HG03558 (cell line): ENCODE data around the gene MYRIP.

Experiments used
- ATAC-seq: cut with Tn5 transposase; IDR thresholded peaks from one replicate; pipeline ENCODE4 v1.9.1; 2021; ENCODE audit warnings: moderate number of reproducible peaks; ENCODE audit not compliant: unreplicated experiment; ENCODE audit errors: extremely low read depth

Gene MYRIP

DNA sequence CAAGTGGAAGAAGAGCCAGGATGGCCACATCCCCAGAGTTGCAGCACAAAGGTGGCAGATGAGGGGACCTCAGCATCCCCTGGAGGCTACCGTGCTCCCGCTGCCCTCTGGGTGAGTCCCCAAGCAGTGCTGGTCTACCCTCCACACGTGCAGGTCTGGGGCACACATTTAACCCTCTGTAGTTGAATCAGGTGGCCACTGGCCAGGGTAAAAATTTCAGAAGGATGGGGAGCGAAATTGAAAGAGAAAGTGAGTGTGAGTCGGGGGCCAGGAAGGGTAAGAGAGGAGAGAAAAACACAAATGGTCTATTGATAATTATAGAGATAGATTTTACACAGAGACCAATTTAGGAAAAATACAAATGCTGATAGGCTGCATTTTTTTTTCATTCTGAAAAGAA, 360.6 kb downstream of the MYRIP start:
- peak; percentile 4 for ATAC-seq

DNA sequence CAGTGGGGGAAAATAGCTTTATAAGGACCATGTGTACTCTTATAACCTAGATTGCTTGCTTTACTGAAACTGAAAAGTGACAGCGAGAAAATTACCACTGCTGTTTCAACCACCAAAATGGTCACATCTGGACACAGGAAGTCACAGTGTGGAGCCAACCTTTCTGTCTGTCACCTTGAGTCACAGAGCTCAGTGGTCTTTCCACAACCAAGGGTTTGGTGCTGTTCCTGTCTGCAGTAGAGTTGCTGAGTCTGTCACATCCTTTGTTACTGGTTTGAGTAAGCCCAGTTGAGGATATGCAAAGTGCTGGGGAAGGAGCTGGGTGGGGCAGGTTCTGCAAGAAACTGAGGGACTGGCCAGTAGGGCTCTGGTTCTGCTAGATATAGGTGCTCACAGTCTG, 361.0 kb downstream of the MYRIP start:
- peak; percentile 85 for ATAC-seq

- no peak for ATAC-seq
These were observed 363.2 kb downstream of the MYRIP start for GRCh38 chr3:40172560-40172959.

- no peak for ATAC-seq
These were observed 363.9 kb downstream of the MYRIP start for GRCh38 chr3:40173227-40173721.

GRCh38 chr3:40178012-40178594, 368.7 kb downstream of the MYRIP start:
- ATAC-seq, result no peak

DNA sequence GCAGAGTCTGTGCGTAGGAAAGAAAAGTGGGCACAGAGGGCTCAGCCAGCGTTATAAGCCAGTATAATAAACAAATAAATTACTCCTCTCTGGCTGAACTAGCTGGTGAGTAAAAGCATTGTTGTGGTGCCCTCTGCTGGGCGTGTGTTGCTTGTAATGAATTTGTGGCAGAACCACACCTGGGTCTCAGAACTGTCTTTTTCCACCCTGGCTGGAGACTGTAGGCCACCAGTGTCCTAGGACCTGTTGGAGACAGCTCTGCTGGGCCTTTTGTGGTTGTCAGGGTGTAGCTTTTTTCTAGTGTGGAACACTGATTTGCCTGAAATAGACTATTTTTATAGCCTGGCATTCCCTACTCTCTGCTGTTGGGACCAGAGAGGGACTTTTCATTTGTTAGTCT, 369.6 kb downstream of the MYRIP start:
- ATAC-seq, result no peak

- no peak for ATAC-seq
These were observed 371.8 kb downstream of the MYRIP start for GRCh38 chr3:40181182-40181581.

- no peak for ATAC-seq
These were observed 375.8 kb downstream of the MYRIP start for GRCh38 chr3:40185029-40185695.

DNA sequence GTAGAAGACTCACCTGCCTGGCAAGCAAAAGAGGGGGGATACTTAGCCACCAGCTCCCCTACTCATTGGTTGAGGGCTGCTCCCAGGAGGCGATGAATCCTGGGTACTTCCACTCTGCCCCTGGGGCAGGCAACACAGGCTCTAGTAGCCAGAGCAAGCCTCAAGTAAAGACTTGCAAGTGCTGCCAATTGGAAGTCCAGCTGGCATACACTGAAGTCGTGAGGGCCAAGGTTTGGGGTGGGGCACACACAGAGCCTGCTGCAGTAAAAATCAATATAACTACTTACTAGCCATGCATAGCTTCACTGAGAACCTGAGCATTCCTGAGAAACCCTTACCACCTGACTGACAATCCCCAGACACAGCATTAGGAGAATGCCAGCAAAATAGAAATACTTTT, 377.1 kb downstream of the MYRIP start:
- no peak for ATAC-seq

GRCh38 chr3:40187945-40188344, 378.5 kb downstream of the MYRIP start:
- ATAC-seq, result peak; percentile 53

- ATAC-seq, result no peak
These were observed 379.7 kb downstream of the MYRIP start for GRCh38 chr3:40189118-40189517.

- no peak for ATAC-seq
These were observed 380.6 kb downstream of the MYRIP start for GRCh38 chr3:40190056-40190455.

GRCh38 chr3:40191251-40191650, 381.8 kb downstream of the MYRIP start:
- ATAC-seq, result no peak

- no peak for ATAC-seq
These were observed 382.5 kb downstream of the MYRIP start for GRCh38 chr3:40191850-40192448.

GRCh38 chr3:40192628-40193027, 383.2 kb downstream of the MYRIP start:
- no peak for ATAC-seq

DNA sequence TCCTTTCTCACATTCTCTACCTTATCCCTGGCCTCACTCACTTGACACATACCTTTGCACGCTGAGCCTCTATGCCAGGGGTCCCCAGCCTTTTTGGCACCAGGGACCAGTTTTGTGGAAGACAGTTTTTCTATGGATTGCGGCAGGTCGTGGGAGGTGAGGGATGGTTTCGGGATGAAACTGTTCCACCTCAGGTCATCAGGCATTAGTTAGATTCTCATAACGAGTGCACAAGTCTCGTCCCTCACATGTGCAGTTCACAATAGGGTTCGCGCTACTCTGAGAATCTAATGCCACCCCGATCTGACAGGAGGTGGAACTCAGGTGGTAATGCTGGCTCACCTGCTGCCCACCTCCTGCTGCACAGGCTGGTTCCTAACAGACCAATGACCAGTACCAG, 387.6 kb downstream of the MYRIP start:
- ATAC-seq, result no peak

DNA sequence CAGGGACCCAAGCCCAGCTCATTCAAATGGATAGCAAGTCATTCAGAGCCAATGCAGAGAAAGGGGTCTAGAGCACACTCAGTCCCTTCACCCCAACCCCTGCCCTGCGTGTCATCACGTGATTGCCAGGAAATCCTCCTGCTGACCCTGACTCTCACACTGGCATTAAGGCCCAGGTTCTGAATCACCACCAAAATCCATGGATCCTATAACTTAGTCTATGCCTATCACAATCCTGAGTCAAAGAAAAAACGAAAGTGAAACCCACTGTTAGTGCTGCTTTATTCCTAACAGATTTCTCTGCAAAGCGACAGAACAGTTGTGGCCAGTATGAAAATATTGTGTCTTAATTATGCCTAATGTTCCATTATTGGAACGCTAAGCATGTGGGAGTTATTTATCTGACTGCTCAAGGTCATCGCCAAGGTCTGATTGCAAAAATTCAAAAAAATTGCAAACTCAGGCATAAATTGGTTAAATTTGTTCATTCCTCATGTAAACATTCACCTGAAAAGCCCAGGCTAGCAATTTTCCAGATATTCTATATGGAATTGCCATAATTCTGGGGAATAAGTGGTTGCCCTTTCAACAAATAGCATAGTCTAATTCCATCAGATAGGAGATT, 391.4 kb downstream of the MYRIP start:
- ATAC-seq, result no peak

- ATAC-seq, result no peak
These were observed 392.4 kb downstream of the MYRIP start for GRCh38 chr3:40201770-40202169.

DNA sequence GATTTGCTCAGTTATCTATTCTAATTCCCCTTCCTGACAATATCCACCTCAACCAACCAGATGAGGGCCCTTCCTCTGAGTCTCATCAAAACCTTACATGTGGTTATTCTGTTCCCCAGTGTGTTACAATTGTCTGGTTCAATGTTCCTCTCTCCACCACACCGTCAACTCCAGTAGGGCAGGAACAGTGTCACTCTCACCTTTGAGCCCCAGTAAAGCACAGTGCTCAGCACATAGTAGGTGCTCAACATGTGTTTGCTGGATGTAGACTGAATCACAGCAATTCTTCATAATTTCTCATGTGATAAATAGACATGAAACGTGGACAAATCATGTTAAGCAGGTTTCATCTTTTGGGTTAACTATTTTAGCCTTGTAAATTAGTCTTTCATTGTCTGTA, 397.1 kb downstream of the MYRIP start:
- ATAC-seq, result no peak

- no peak for ATAC-seq
These were observed 398.4 kb downstream of the MYRIP start for GRCh38 chr3:40207796-40208195.

DNA sequence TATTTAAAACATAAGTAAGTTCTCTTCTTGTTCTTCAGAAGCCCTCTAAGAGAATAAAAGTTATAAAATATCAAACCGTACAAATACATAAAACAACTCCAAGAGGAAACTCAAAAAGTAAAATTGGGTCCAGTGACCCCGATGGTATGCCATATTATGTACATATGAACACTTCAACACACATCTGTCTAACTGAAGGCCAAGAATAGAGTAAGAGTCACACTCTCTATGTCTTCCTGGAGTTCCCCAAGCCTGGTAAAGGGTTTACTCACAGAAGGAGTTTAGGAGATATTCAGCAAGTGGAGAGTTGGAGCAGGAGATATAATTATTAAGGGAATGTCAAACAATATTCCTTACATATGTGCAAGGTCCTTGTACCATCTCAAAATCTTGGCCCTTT, 398.8 kb downstream of the MYRIP start:
- no peak for ATAC-seq
